Measurements from ENCODE around the gene IZUMO4. TPM values are rescaled to one million over a fixed set of nuclear protein-coding genes. Genes with fewer than 3 reads are reported as not detected.
"Not testable (repeated sequence)": the region's sequence is repeated elsewhere in the genome, so short reads cannot be mapped to it uniquely, and the experiment has no call there.

The IZUMO4 gene
- total RNA-seq, 1 experiment from 2014 or later = 0.15 TPM

- no peak for DNase-seq (ENCODE audit: low read depth)
Observed at GRCh38 chr19:2080336-2080988, 16.3 kb upstream of the IZUMO4 start.

GRCh38 chr19:2081873-2082810 lies 14.6 kb upstream of the IZUMO4 start:
- DNase-seq (ENCODE audit: low read depth) = no peak

- no peak for DNase-seq (ENCODE audit: low read depth)
Observed at GRCh38 chr19:2083174-2083854, 13.4 kb upstream of the IZUMO4 start.

GRCh38 chr19:2084993-2085720 lies 11.6 kb upstream of the IZUMO4 start:
- DNase-seq (ENCODE audit: low read depth) = peak; percentile 72

- peak; percentile 81 for DNase-seq (ENCODE audit: low read depth)
Observed at GRCh38 chr19:2086695-2087620, 9.8 kb upstream of the IZUMO4 start.

GRCh38 chr19:2087621-2088100 lies 9.1 kb upstream of the IZUMO4 start:
- DNase-seq (ENCODE audit: low read depth) = no peak

GRCh38 chr19:2089001-2089711 lies 7.6 kb upstream of the IZUMO4 start:
- peak; percentile 59 for DNase-seq (ENCODE audit: low read depth)

GRCh38 chr19:2089727-2090053 lies 7.0 kb upstream of the IZUMO4 start:
- no peak for DNase-seq (ENCODE audit: low read depth)

GRCh38 chr19:2091926-2092525 lies 4.7 kb upstream of the IZUMO4 start:
- not testable (repeated sequence) for DNase-seq (ENCODE audit: low read depth)

GRCh38 chr19:2096034-2096479 lies 658 bp upstream of the IZUMO4 start, which contains the start of gene MOB3A:
TSS of gene MOB3A (minus strand) at chr19:2096326. CDS start at chr19:2078560, 17,766 bp downstream.
- DNase-seq (ENCODE audit: low read depth) = peak; percentile 82

- DNase-seq (ENCODE audit: low read depth) = no peak
Observed at GRCh38 chr19:2097203-2097885, 629 bp downstream of the IZUMO4 start.

GRCh38 chr19:2097886-2098327 lies 1.2 kb downstream of the IZUMO4 start:
- DNase-seq (ENCODE audit: low read depth) = no peak

- DNase-seq (ENCODE audit: low read depth) = no peak
Observed at GRCh38 chr19:2099054-2099501, 2.4 kb downstream of the IZUMO4 start.

GRCh38 chr19:2099937-2100718 lies 3.4 kb downstream of the IZUMO4 start:
- no peak for DNase-seq (ENCODE audit: low read depth)

- DNase-seq (ENCODE audit: low read depth) = no peak
Observed at GRCh38 chr19:2100719-2101061, 4.0 kb downstream of the IZUMO4 start.

GRCh38 chr19:2101417-2102335 lies 5.0 kb downstream of the IZUMO4 start:
- DNase-seq (ENCODE audit: low read depth) = no peak

Data from M059J (cell line).